Measurements from ENCODE around the gene ZBTB46. TPM values are rescaled to one million over a fixed set of nuclear protein-coding genes. Genes with fewer than 3 reads are reported as not detected.

Gene ZBTB46
- total RNA-seq, 2 experiments from 2014 or later, result 0.67 to 1.3 TPM

- H3K4me2 ChIP-seq (ENCODE audit: low read length), result peak overlapping the region; percentile 42; the same call in 1 of the 2 replicates
- H3K4me3 ChIP-seq (ENCODE audit: low read depth, low read length, poor library complexity, severe bottlenecking), result no peak overlapping the region
- TF ChIP-seq EZH2phosphoT487 (IDR thresholded peaks at IDR 0.05; ENCODE audit: borderline replicate concordance, low read depth, low read length), result no peak
- TF ChIP-seq CTCF (conservative IDR thresholded peaks at IDR 0.05; ENCODE audit: low read length), result no peak
- H3K36me3 ChIP-seq (ENCODE audit: insufficient read depth, low read length), result no peaks in the 10 kb centered on the region
- no peaks in the 10 kb centered on the region for H4K20me1 ChIP-seq (ENCODE audit: insufficient read depth, low read length)
- DNase-seq (ENCODE audit: low spot score), result no peak
- H3K79me2 ChIP-seq (ENCODE audit: insufficient read depth, low read depth, low read length), result no peaks in the 10 kb centered on the region
- peaks cover 6% of the 10 kb centered on the region for H3K4me1 ChIP-seq (ENCODE audit: insufficient read depth, low read length, poor library complexity, severe bottlenecking)
- H3K9me3 ChIP-seq (ENCODE audit: low read length), result no peaks in the 10 kb centered on the region
- H3K27ac ChIP-seq (ENCODE audit: low read depth, low read length, poor library complexity, severe bottlenecking), result no peak overlapping the region
- H3K9me2 ChIP-seq (ENCODE audit: insufficient read depth, low read length), result no peaks in the 10 kb centered on the region
- POLR2A ChIA-PET, result no interaction called here
- no peak overlapping the region for H2AFZ ChIP-seq (ENCODE audit: low read length)
- intact Hi-C loops (cut with micrococcal nuclease; ENCODE audit: unreplicated experiment), result no loop called here
- CTCF ChIA-PET (ENCODE audit: unreplicated experiment), result no interaction called here
- BruUV-seq (replicated peaks), result no TSS peak
Observed at GRCh38 chr20:63831993-63832686, 1.1 kb upstream of the ZBTB46 start.

GRCh38 chr20:63831646-63831992, 555 bp upstream of the ZBTB46 start:
- H3K27ac ChIP-seq (ENCODE audit: low read depth, low read length, poor library complexity, severe bottlenecking), result no peak overlapping the region
- POLR2A ChIA-PET, result no interaction called here
- intact Hi-C loops (cut with micrococcal nuclease; ENCODE audit: unreplicated experiment), result no loop called here
- no TSS peak for BruUV-seq (replicated peaks)
- peaks cover 6% of the 10 kb centered on the region for H3K4me1 ChIP-seq (ENCODE audit: insufficient read depth, low read length, poor library complexity, severe bottlenecking)
- H3K9me3 ChIP-seq (ENCODE audit: low read length), result no peaks in the 10 kb centered on the region
- CTCF ChIA-PET (ENCODE audit: unreplicated experiment), result no interaction called here
- no peaks in the 10 kb centered on the region for H4K20me1 ChIP-seq (ENCODE audit: insufficient read depth, low read length)
- no peaks in the 10 kb centered on the region for H3K9me2 ChIP-seq (ENCODE audit: insufficient read depth, low read length)
- no peak overlapping the region for H2AFZ ChIP-seq (ENCODE audit: low read length)
- no peak for TF ChIP-seq EZH2phosphoT487 (IDR thresholded peaks at IDR 0.05; ENCODE audit: borderline replicate concordance, low read depth, low read length)
- no peak for TF ChIP-seq CTCF (conservative IDR thresholded peaks at IDR 0.05; ENCODE audit: low read length)
- H3K4me3 ChIP-seq (ENCODE audit: low read depth, low read length, poor library complexity, severe bottlenecking), result peak overlapping the region; percentile 49
- H3K79me2 ChIP-seq (ENCODE audit: insufficient read depth, low read depth, low read length), result no peaks in the 10 kb centered on the region
- no peaks in the 10 kb centered on the region for H3K36me3 ChIP-seq (ENCODE audit: insufficient read depth, low read length)
- peak overlapping the region; percentile 42; the same call in 1 of the 2 replicates for H3K4me2 ChIP-seq (ENCODE audit: low read length)
- no peak for DNase-seq (ENCODE audit: low spot score)

Measured in OCI-LY7 (cell line).